ENCODE results near the gene PNKP. TPM values are rescaled to one million over a fixed set of nuclear protein-coding genes. Genes with fewer than 3 reads are reported as not detected.
A peak's percentile ranks its signal among the peaks of the same experiment; 100 is the strongest.

PNKP gene
- total and polyA plus RNA-seq, 9 of the 15 experiments (the other 6 are each of a cell fraction or from before 2014, with no cell fraction given), result 2.8 to 85.4 (median 25.3) TPM

DNA sequence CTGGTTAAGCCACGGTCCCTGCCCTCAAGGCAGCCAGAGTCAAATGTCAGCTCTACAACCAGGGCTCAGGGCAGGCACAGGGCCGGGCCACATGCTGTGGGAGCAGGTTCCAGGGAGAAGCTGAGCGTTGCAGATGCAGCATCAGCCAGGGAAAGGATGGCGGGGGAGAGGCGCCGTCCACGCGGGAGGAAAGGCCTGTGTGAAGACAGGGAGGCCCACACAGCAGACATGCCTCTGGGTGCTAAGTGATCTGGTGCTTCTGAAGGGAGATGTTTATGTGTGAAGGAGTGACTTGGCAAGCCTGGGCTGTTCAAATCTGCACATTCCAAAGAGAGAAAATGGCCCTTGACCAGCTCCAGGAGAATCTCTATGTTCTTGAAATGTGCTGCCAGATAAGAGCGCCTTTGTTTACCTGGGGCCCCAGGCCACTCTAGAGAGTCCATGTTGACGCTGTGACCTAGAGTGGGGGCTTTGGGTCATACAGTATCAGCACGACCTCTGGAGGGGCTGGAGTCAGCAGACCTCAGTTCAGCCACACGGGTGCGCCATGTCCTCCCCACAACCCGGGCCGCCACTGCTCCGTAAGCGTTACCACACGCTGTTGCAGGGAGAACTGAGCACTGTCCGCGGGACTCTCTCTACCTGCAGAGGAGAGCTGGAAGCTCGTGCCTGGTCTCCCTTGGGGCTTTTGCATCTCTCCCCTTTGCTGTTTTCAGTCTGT, 45.7 kb upstream of the PNKP start (continued):
- no peak for TF ChIP-seq CHD4 (IDR thresholded peaks at IDR 0.05; ENCODE audit: insufficient read depth, insufficient replicate concordance, low read depth, low read length, poor library complexity, severe bottlenecking)
- TF ChIP-seq, protein P1, sequence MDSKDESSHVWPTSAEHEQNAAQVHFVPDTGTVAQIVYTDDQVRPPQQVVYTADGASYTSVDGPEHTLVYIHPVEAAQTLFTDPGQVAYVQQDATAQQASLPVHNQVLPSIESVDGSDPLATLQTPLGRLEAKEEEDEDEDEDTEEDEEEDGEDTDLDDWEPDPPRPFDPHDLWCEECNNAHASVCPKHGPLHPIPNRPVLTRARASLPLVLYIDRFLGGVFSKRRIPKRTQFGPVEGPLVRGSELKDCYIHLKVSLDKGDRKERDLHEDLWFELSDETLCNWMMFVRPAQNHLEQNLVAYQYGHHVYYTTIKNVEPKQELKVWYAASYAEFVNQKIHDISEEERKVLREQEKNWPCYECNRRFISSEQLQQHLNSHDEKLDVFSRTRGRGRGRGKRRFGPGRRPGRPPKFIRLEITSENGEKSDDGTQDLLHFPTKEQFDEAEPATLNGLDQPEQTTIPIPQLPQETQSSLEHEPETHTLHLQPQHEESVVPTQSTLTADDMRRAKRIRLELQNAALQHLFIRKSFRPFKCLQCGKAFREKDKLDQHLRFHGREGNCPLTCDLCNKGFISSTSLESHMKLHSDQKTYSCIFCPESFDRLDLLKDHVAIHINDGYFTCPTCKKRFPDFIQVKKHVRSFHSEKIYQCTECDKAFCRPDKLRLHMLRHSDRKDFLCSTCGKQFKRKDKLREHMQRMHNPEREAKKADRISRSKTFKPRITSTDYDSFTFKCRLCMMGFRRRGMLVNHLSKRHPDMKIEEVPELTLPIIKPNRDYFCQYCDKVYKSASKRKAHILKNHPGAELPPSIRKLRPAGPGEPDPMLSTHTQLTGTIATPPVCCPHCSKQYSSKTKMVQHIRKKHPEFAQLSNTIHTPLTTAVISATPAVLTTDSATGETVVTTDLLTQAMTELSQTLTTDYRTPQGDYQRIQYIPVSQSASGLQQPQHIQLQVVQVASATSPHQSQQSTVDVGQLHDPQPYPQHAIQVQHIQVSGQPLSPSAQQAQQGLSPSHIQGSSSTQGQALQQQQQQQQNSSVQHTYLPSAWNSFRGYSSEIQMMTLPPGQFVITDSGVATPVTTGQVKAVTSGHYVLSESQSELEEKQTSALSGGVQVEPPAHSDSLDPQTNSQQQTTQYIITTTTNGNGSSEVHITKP (IDR thresholded peaks at IDR 0.05; ENCODE audit: partially characterized antibody), result no peak
- TF ChIP-seq, protein P2, sequence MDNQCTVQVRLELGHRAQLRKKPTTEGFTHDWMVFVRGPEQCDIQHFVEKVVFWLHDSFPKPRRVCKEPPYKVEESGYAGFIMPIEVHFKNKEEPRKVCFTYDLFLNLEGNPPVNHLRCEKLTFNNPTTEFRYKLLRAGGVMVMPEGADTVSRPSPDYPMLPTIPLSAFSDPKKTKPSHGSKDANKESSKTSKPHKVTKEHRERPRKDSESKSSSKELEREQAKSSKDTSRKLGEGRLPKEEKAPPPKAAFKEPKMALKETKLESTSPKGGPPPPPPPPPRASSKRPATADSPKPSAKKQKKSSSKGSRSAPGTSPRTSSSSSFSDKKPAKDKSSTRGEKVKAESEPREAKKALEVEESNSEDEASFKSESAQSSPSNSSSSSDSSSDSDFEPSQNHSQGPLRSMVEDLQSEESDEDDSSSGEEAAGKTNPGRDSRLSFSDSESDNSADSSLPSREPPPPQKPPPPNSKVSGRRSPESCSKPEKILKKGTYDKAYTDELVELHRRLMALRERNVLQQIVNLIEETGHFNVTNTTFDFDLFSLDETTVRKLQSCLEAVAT (IDR thresholded peaks at IDR 0.05), result peak in 1 of 2 experiments; percentile 41; a peak in 1 of 4 replicates
- no peak for TF ChIP-seq ZNF561 (CRISPR knock-in tag; conservative IDR thresholded peaks at IDR 0.05)
- TF ChIP-seq SIN3B (IDR thresholded peaks at IDR 0.05; ENCODE audit: low read depth), result no peak
- no peak for TF ChIP-seq TSC22D4 (tag; IDR thresholded peaks at IDR 0.05)
- no peak for TF ChIP-seq TGIF2 (CRISPR knock-in tag; IDR thresholded peaks at IDR 0.05)
- TF ChIP-seq POLR2G (IDR thresholded peaks at IDR 0.05; ENCODE audit: low read depth, low read length), result peak; percentile 39
- TF ChIP-seq, protein P3, sequence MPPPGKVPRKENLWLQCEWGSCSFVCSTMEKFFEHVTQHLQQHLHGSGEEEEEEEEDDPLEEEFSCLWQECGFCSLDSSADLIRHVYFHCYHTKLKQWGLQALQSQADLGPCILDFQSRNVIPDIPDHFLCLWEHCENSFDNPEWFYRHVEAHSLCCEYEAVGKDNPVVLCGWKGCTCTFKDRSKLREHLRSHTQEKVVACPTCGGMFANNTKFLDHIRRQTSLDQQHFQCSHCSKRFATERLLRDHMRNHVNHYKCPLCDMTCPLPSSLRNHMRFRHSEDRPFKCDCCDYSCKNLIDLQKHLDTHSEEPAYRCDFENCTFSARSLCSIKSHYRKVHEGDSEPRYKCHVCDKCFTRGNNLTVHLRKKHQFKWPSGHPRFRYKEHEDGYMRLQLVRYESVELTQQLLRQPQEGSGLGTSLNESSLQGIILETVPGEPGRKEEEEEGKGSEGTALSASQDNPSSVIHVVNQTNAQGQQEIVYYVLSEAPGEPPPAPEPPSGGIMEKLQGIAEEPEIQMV (tag; conservative IDR thresholded peaks at IDR 0.05; ENCODE audit: low read depth), result no peak
- TF ChIP-seq ZBTB7A (IDR thresholded peaks at IDR 0.05; ENCODE audit: borderline replicate concordance, control insufficient read depth, low read depth, low read length), result peak; percentile 66; the same call in 1 of the 2 replicates
- no peak for TF ChIP-seq MTA1 (IDR thresholded peaks at IDR 0.05; ENCODE audit: borderline replicate concordance)
- peak; percentile 26; the same call in 1 of the 2 replicates for TF ChIP-seq ZFX (CRISPR knock-in tag; IDR thresholded peaks at IDR 0.05)
- TF ChIP-seq FUS (optimal IDR thresholded peaks at IDR 0.05; ENCODE audit: low read depth, low read length), result no peak
- no peak for TF ChIP-seq ELF2 (CRISPR knock-in tag; IDR thresholded peaks at IDR 0.05)
- TF ChIP-seq, protein P4, sequence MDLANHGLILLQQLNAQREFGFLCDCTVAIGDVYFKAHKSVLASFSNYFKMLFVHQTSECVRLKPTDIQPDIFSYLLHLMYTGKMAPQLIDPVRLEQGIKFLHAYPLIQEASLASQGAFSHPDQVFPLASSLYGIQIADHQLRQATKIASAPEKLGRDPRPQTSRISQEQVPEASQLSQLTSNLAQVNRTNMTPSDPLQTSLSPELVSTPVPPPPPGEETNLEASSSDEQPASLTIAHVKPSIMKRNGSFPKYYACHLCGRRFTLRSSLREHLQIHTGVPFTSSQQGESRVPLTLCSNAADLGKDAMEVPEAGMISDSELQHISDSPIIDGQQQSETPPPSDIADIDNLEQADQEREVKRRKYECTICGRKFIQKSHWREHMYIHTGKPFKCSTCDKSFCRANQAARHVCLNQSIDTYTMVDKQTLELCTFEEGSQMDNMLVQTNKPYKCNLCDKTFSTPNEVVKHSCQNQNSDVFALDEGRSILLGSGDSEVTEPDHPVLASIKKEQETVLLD (IDR thresholded peaks at IDR 0.05), result peak; percentile 20; the same call in 1 of the 2 replicates
- no peak for TF ChIP-seq CHD2 (IDR thresholded peaks at IDR 0.05; ENCODE audit: low read depth, low read length)
- TF ChIP-seq HSF4 (CRISPR knock-in tag; IDR thresholded peaks at IDR 0.05; ENCODE audit: borderline replicate concordance), result no peak
- TF ChIP-seq SMARCA4 (IDR thresholded peaks at IDR 0.05), result no peak
- TF ChIP-seq SMARCC2 (IDR thresholded peaks at IDR 0.05; ENCODE audit: low read depth), result no peak
- no peak for TF ChIP-seq TBL1XR1 (IDR thresholded peaks at IDR 0.05; ENCODE audit: low read length in 2 of 2)
